ENCODE results near the gene AKR1E2. TPM values are rescaled to one million over a fixed set of nuclear protein-coding genes. Genes with fewer than 3 reads are reported as not detected.

Gene AKR1E2
- total and polyA plus RNA-seq, 2 of the 8 experiments (the other 6 are each of a cell fraction or from before 2014, with no cell fraction given) = 2.6 to 3.5 TPM

DNA sequence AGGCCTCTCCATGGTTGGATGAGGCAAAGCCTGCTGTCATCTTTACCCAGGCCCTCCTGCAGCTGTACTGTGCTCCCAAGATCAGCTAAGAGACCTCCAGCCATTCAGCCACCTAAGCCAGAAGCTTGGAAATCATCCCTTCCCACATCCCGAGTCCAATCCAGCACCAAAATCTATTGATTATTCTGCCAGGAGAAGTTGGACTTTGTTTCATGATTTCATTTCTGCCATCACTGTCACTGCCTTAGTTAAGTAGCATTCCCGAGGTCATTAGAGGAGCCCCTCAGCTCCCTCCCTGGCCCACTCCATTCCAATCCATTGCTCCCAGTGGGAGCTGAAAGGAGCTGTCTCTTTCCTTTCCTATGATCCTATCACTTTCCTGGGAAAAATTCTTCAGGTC lies 14.1 kb downstream of the AKR1E2 start (continued):
- TF ChIP-seq TEAD4 (IDR thresholded peaks at IDR 0.05; ENCODE audit: low read depth, low read length) = no peak
- TF ChIP-seq HDAC6 (IDR thresholded peaks at IDR 0.05; ENCODE audit: low read depth, low read length) = no peak
- no peak for TF ChIP-seq TBP (IDR thresholded peaks at IDR 0.05; ENCODE audit: low read depth, low read length)
- TF ChIP-seq BACH1 (IDR thresholded peaks at IDR 0.05; ENCODE audit: low read length) = no peak
- TF ChIP-seq POLR2A (IDR thresholded peaks at IDR 0.05; ENCODE audit: control extremely low read depth in 1 of 2, low read depth in 2 of 2, low read length in 2 of 2) = no peak
